Suprapubic skin (tissue), 3 donors: ENCODE data around the gene SF3A1.

Source experiments
- EP300 ChIP-seq: sonication (generic); formaldehyde crosslinking; IDR thresholded peaks from one replicate; pipeline ENCODE4 v1.6.1; 2017; ENCODE audit warnings: antibody characterized with exemption
- TF ChIP-seq, protein P1 (sequence below), 2 donors: fragments of 200-600 bp in 1 of 2; fragments of 450-650 bp in 1 of 2; sonication (generic) in 1 of 2; IDR thresholded peaks; one replicate each; pipeline ENCODE4 v1.5.1; 2016 to 2019; ENCODE audit warnings: antibody characterized with exemption in 2 of 2, mild to moderate bottlenecking in 1 of 2, moderate library complexity in 1 of 2

DNA sequence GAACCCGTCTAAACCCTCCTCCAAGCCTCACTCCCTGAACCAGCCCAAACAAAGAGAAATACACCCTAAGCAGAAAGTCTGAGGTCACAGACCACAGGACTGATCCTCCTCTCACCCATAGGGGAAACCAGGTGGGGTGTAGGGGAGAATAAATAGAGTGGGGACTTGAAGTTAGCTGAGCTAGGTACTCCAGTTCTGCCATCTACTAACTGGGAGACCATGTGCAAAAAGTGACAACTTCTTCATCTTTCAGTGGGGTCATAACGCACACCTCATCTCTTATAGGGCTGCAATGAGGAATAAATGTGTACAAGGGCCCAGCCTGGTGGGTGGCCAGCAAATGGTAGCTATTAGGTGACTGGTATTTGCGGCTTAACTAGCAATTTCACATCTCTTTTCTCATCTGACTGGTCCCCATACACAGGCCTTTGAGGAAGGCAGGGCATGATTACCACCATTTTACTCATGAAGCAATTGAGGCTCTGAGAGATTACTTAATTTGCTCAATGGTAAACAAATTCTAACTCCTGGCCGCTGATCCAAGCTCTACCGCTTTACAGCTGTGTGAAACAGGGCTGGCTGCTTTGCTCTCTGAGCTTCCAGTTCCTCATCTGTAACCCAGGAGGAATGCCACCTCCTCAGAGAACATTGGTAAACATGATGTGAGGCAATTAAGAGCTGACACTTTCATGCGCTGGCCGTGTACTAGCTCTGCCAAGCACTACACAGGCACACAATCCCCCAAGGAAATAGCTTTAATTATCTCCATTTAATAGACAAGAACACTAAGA, 46.5 kb downstream of the SF3A1 start:
- TF ChIP-seq, protein P1, sequence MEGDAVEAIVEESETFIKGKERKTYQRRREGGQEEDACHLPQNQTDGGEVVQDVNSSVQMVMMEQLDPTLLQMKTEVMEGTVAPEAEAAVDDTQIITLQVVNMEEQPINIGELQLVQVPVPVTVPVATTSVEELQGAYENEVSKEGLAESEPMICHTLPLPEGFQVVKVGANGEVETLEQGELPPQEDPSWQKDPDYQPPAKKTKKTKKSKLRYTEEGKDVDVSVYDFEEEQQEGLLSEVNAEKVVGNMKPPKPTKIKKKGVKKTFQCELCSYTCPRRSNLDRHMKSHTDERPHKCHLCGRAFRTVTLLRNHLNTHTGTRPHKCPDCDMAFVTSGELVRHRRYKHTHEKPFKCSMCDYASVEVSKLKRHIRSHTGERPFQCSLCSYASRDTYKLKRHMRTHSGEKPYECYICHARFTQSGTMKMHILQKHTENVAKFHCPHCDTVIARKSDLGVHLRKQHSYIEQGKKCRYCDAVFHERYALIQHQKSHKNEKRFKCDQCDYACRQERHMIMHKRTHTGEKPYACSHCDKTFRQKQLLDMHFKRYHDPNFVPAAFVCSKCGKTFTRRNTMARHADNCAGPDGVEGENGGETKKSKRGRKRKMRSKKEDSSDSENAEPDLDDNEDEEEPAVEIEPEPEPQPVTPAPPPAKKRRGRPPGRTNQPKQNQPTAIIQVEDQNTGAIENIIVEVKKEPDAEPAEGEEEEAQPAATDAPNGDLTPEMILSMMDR (IDR thresholded peaks at IDR 0.05), result no peak
- no peak for TF ChIP-seq EP300
